Vagina (tissue), 2 donors: Measurements from ENCODE around the gene SLC34A1. TPM values are rescaled to one million over a fixed set of nuclear protein-coding genes. Genes with fewer than 3 reads are reported as not detected.

ENCODE experiments used
- DNase-seq, 2 donors: peaks; one replicate each; pipeline ENCODE4 v3.0.0-alpha.2; 2017; ENCODE audit errors: extremely low spot score in 2 of 2
- H3K27ac ChIP-seq: fragments of 200-600 bp; sonication (generic); one replicate; pipeline ENCODE4 v1.5.1; 2019
- H3K27me3 ChIP-seq: fragments of 200-600 bp; sonication (generic); one replicate; pipeline ENCODE4 v1.5.1; 2019
- H3K36me3 ChIP-seq, 2 donors: fragments of 200-600 bp; sonication (generic); one replicate each; pipeline ENCODE4 v1.5.1; 2017 to 2019
- H3K4me1 ChIP-seq: fragments of 200-600 bp; sonication (generic); one replicate; pipeline ENCODE4 v1.5.1; 2019
- H3K4me3 ChIP-seq, 2 donors: fragments of 200-600 bp; sonication (generic); 1 replicate in 1 of 2; 2 replicates in 1 of 2; pipeline ENCODE4 v1.5.1; 2016 to 2019
- H3K9me3 ChIP-seq: fragments of 200-600 bp; sonication (generic); one replicate; pipeline ENCODE4 v1.5.1; 2019
- CTCF ChIP-seq, 3 experiments: fragments of 450-650 bp in 2 of 3; fragments of 200-600 bp in 1 of 3; sonication (generic) in 1 of 3; IDR thresholded peaks; one replicate each; pipeline ENCODE4 v1.5.1; 2017 to 2019; ENCODE audit warnings: antibody characterized with exemption in 3 of 3, mild to moderate bottlenecking in 2 of 3, moderate library complexity in 2 of 3
- POLR2A ChIP-seq, 2 donors: fragments of 450-650 bp; IDR thresholded peaks; one replicate each; pipeline ENCODE4 v1.6.1; 2017; ENCODE audit warnings: antibody characterized with exemption in 2 of 2, mild to moderate bottlenecking in 2 of 2, moderate library complexity in 2 of 2
- POLR2AphosphoS5 ChIP-seq, 2 donors: sonication (generic); formaldehyde crosslinking; IDR thresholded peaks; one replicate each; pipeline ENCODE4 v1.9.0; 2017; ENCODE audit warnings: antibody characterized with exemption in 2 of 2, mild to moderate bottlenecking in 2 of 2, low read depth in 1 of 2; ENCODE audit not compliant: insufficient read depth in 1 of 2
- intact Hi-C: fragments of 100-400 bp; cut with DNase I; formaldehyde crosslinking; loops from one replicate; pipeline ENCODE4 v1.15.1; 2023
- total RNA-seq: library from RNA; depleted of rRNA; stranded (reverse); fragments of >200 nt; gene quantifications from one replicate; pipeline ENCODE4 v1.2.3, GENCODE V29; 2016

SLC34A1 gene
- total RNA-seq, 1 donor from 2014 or later, result not detected

- H3K27me3 ChIP-seq, result no peaks in the 10 kb centered on the region
- H3K36me3 ChIP-seq, result peaks cover 0 to 40% of the 10 kb centered on the region in 2 donors
- intact Hi-C loops, result no loop called here
- no peaks in the 10 kb centered on the region for H3K4me1 ChIP-seq
- no peak overlapping the region for H3K27ac ChIP-seq
- H3K4me3 ChIP-seq, result no peak overlapping the region
- TF ChIP-seq POLR2AphosphoS5 (IDR thresholded peaks at IDR 0.05; ENCODE audit: insufficient read depth in 1 of 2, low read depth in 1 of 2), result no peak
- TF ChIP-seq POLR2A (IDR thresholded peaks at IDR 0.05), result no peak
- TF ChIP-seq CTCF (IDR thresholded peaks at IDR 0.05), result no peak
- H3K9me3 ChIP-seq, result no peaks in the 10 kb centered on the region
- no peak for DNase-seq
Observed at GRCh38 chr5:177439518-177440053, 55.4 kb downstream of the SLC34A1 start.

GRCh38 chr5:177440211-177440989, 56.2 kb downstream of the SLC34A1 start:
- H3K4me3 ChIP-seq, result no peak overlapping the region
- peaks cover 0 to 34% of the 10 kb centered on the region in 2 donors for H3K36me3 ChIP-seq
- no peaks in the 10 kb centered on the region for H3K9me3 ChIP-seq
- H3K4me1 ChIP-seq, result no peaks in the 10 kb centered on the region
- H3K27me3 ChIP-seq, result no peaks in the 10 kb centered on the region
- H3K27ac ChIP-seq, result no peak overlapping the region
- no peak for DNase-seq
- TF ChIP-seq POLR2AphosphoS5 (IDR thresholded peaks at IDR 0.05; ENCODE audit: insufficient read depth in 1 of 2, low read depth in 1 of 2), result no peak
- no peak for TF ChIP-seq CTCF (IDR thresholded peaks at IDR 0.05)
- TF ChIP-seq POLR2A (IDR thresholded peaks at IDR 0.05), result no peak
- intact Hi-C loops, result no loop called here

GRCh38 chr5:177440990-177441780, 57.0 kb downstream of the SLC34A1 start:
- Histone ChIP-seq H3K36me3 (peaks cover 0 to 26% of the 10 kb centered on the region in 2 donors), H3K27ac (no peak overlapping the region), H3K4me3 (no peak overlapping the region), H3K4me1 (peaks cover 3% of the 10 kb centered on the region), H3K27me3 (no peaks in the 10 kb centered on the region), H3K9me3 (no peaks in the 10 kb centered on the region)
- intact Hi-C loops, result no loop called here
- no peak for DNase-seq
- no peak for TF ChIP-seq POLR2A (IDR thresholded peaks at IDR 0.05)
- no peak for TF ChIP-seq POLR2AphosphoS5 (IDR thresholded peaks at IDR 0.05; ENCODE audit: insufficient read depth in 1 of 2, low read depth in 1 of 2)
- TF ChIP-seq CTCF (IDR thresholded peaks at IDR 0.05), result no peak

- no peak for TF ChIP-seq CTCF (IDR thresholded peaks at IDR 0.05)
- TF ChIP-seq POLR2AphosphoS5 (IDR thresholded peaks at IDR 0.05; ENCODE audit: insufficient read depth in 1 of 2, low read depth in 1 of 2), result no peak
- TF ChIP-seq POLR2A (IDR thresholded peaks at IDR 0.05), result no peak
- peaks cover 0 to 20% of the 10 kb centered on the region in 2 donors for H3K36me3 ChIP-seq
- intact Hi-C loops, result no loop called here
Observed at GRCh38 chr5:177442066-177442826, 58.0 kb downstream of the SLC34A1 start.

More at GRCh38 chr5:177442066-177442826, 58.0 kb downstream of the SLC34A1 start:
- no peaks in the 10 kb centered on the region for H3K9me3 ChIP-seq
- DNase-seq, result no peak
- no peak overlapping the region for H3K4me3 ChIP-seq
- no peak overlapping the region for H3K27ac ChIP-seq
- peaks cover 11% of the 10 kb centered on the region for H3K4me1 ChIP-seq
- no peaks in the 10 kb centered on the region for H3K27me3 ChIP-seq
